K562 treated with DMSO at 1 percent for 48 hours (cell line): ENCODE measurements around the gene RSPH10B. TPM values are rescaled to one million over a fixed set of nuclear protein-coding genes. Genes with fewer than 3 reads are reported as not detected.

Experiments
- total RNA-seq: library from RNA; unstranded; fragments of 300-600 nt; gene quantifications from 2 replicates; pipeline ENCODE4 v1.2.3, GENCODE V29; 2022; ENCODE audit warnings: low replicate concordance; ENCODE audit errors: extremely low read depth

RSPH10B gene
- total RNA-seq: not detected in 2 replicates

GRCh38 chr7:5970347-5970911 lies at the start of gene RSPH10B:
TSS of gene RSPH10B (minus strand) at chr7:5970689. CDS start at chr7:5967116, 3,573 bp downstream.

GRCh38 chr7:6008668-6009611 lies 38.5 kb upstream of the RSPH10B start, which contains the start of the genes AIMP2 and PMS2:
TSS of gene AIMP2 (plus strand) at chr7:6009272. CDS start at chr7:6009364, 92 bp downstream.
TSS of gene PMS2 (minus strand) at chr7:6009049. CDS start at chr7:6009019, 30 bp downstream.

GRCh38 chr7:5898480-5899224 lies 71.8 kb downstream of the RSPH10B start, which contains the start of gene CCZ1:
TSS of gene CCZ1 (plus strand) at chr7:5898733. CDS start at chr7:5898800, 67 bp downstream.

Other genes starting within 250 kb of the RSPH10B start
- not detected in 2 replicates for gene RNF216, start 189.0 kb downstream of the RSPH10B start, total RNA-seq
- not detected in 2 replicates for gene OCM, start 89.9 kb downstream of the RSPH10B start, total RNA-seq
- not detected in 2 replicates for gene CCZ1, start 72.0 kb downstream of the RSPH10B start, total RNA-seq
- gene PMS2, start 38.4 kb upstream of the RSPH10B start, total RNA-seq: not detected in 2 replicates
- gene AIMP2, start 38.6 kb upstream of the RSPH10B start, total RNA-seq: not detected in 2 replicates
- gene ANKRD61, start 60.7 kb upstream of the RSPH10B start, total RNA-seq: not detected in 2 replicates
- gene EIF2AK1, start 88.5 kb upstream of the RSPH10B start, total RNA-seq: not detected in 2 replicates
- not detected in 2 replicates for gene USP42, start 134.3 kb upstream of the RSPH10B start, total RNA-seq